Endothelial cell of umbilical vein (primary cell): ENCODE data around the gene UHMK1. TPM values are rescaled to one million over a fixed set of nuclear protein-coding genes. Genes with fewer than 3 reads are reported as not detected.

ENCODE experiments used
- BruUV-seq: library from RNA; stranded (reverse); fragments of 400-500 nt; replicated peaks from 2 replicates; lab custom pipeline; 2021; lab: Mats Ljungman, UMichigan
- CTCF ChIA-PET: fragments of 300-600, 350-600 bp; sonication (Branson Sonifier 250); formaldehyde crosslinking; loops from one replicate; lab custom pipeline; 2021; ENCODE audit warnings: antibody characterized with exemption, inconsistent platforms; lab: Charles Lee
- POLR2A ChIA-PET: fragments of 300-600, 350-600 bp; sonication (Branson Sonifier 250); formaldehyde crosslinking; loops from one replicate; lab custom pipeline; 2021; ENCODE audit warnings: antibody characterized with exemption, inconsistent platforms; lab: Charles Lee
- DNase-seq: peaks from one replicate; pipeline ENCODE4 v3.0.0-alpha.2; 2011; ENCODE audit warnings: low read depth, low spot score
- FAIRE-seq: peaks from 2 replicates; lab custom pipeline; 2011; peaks lifted over from hg19 to GRCh38; lab: Jason Lieb, UNC
- H2AFZ ChIP-seq: 2 replicates; pipeline ENCODE4 v1.6.0; 2012; ENCODE audit warnings: low read depth, low read length, control low read depth, inconsistent platforms
- H3K27ac ChIP-seq: 2 replicates; pipeline ENCODE4 v1.5.1; 2011; ENCODE audit warnings: low read depth, mild to moderate bottlenecking, control low read depth, low read length, moderate library complexity; ENCODE audit not compliant: insufficient read depth
- H3K27me3 ChIP-seq, 2 experiments: 2 replicates each; pipeline versions ENCODE4 v1.6.0 to v1.6.1; 2011; ENCODE audit warnings: low read length in 2 of 2, mixed read lengths in 1 of 2; ENCODE audit not compliant: control insufficient read depth in 2 of 2, insufficient read depth in 2 of 2
- H3K36me3 ChIP-seq, 2 experiments: 2 replicates in 1 of 2; 3 replicates in 1 of 2; pipeline ENCODE4 v1.5.1; 2011; ENCODE audit warnings: low read length in 2 of 2, mild to moderate bottlenecking in 1 of 2, moderate library complexity in 1 of 2; ENCODE audit not compliant: control insufficient read depth in 2 of 2, insufficient read depth in 2 of 2; ENCODE audit errors: extremely low read depth in 1 of 2
- H3K4me1 ChIP-seq: 3 replicates; pipeline ENCODE4 v1.5.1; 2011; ENCODE audit warnings: mild to moderate bottlenecking, low read length; ENCODE audit not compliant: control insufficient read depth, insufficient read depth; ENCODE audit errors: extremely low read depth
- H3K4me2 ChIP-seq: 2 replicates; pipeline ENCODE4 v1.6.1; 2011; ENCODE audit warnings: low read length, control low read depth, mixed read lengths; ENCODE audit not compliant: insufficient read depth
- H3K4me3 ChIP-seq, 3 experiments: fragments of 200-600 bp in 1 of 3; sonication (generic), shearing (Covaris generic) in 1 of 3; replicated peaks in 1 of 3; 2 replicates each; pipeline ENCODE4 v1.5.1; 2011 to 2016; ENCODE audit warnings: control low read depth in 3 of 3, low read length in 3 of 3, mild to moderate bottlenecking in 2 of 3, inconsistent platforms in 1 of 3, low read depth in 1 of 3, moderate library complexity in 1 of 3; ENCODE audit not compliant: insufficient read depth in 1 of 3
- H3K79me2 ChIP-seq: 2 replicates; pipeline ENCODE4 v1.6.0; 2012; ENCODE audit warnings: low read length, inconsistent platforms; ENCODE audit not compliant: control insufficient read depth, insufficient read depth
- H3K9ac ChIP-seq: replicated peaks from 2 replicates; pipeline ENCODE3; 2011; ENCODE audit warnings: low read length, control low read depth; ENCODE audit not compliant: insufficient read depth; ENCODE audit errors: extremely low read depth
- H3K9me1 ChIP-seq: replicated peaks from 3 replicates; pipeline ENCODE4 v1.6.0; 2011; ENCODE audit warnings: mild to moderate bottlenecking, low read length; ENCODE audit not compliant: control insufficient read depth, insufficient read depth; ENCODE audit errors: extremely low read depth
- H3K9me3 ChIP-seq: replicated peaks from 2 replicates; pipeline ENCODE4 v1.5.1; 2012; ENCODE audit warnings: low read length, inconsistent platforms; ENCODE audit not compliant: control insufficient read depth, insufficient read depth
- H4K20me1 ChIP-seq: replicated peaks from 2 replicates; pipeline ENCODE3; 2011; ENCODE audit warnings: mild to moderate bottlenecking, low read length; ENCODE audit not compliant: control insufficient read depth, insufficient read depth; ENCODE audit errors: extremely low read depth
- EZH2 ChIP-seq: IDR thresholded peaks from 2 replicates; pipeline ENCODE4 v1.6.1; 2012; ENCODE audit warnings: borderline replicate concordance, low read depth, mild to moderate bottlenecking, moderate library complexity, low read length, inconsistent platforms; ENCODE audit not compliant: severe bottlenecking
- FOS ChIP-seq: IDR thresholded peaks from 2 replicates; pipeline ENCODE4 v1.6.1; 2011; ENCODE audit warnings: mild to moderate bottlenecking, low read length, moderate library complexity, borderline replicate concordance; ENCODE audit not compliant: insufficient read depth
- GATA2 ChIP-seq: IDR thresholded peaks from 2 replicates; pipeline ENCODE4 v1.7.0; 2011; ENCODE audit warnings: low read depth, mild to moderate bottlenecking, moderate library complexity, mixed read lengths, low read length; ENCODE audit not compliant: insufficient read length, insufficient read depth
- JUN ChIP-seq: IDR thresholded peaks from 2 replicates; pipeline ENCODE4 v1.6.1; 2011; ENCODE audit warnings: borderline replicate concordance, low read depth; ENCODE audit not compliant: insufficient read length, insufficient read depth
- MYC ChIP-seq: IDR thresholded peaks from one replicate; pipeline ENCODE4 v1.6.1; 2011; ENCODE audit warnings: mild to moderate bottlenecking, low read depth, low read length
- POLR2A ChIP-seq: IDR thresholded peaks from 2 replicates; pipeline ENCODE4 v1.6.1; 2012; ENCODE audit warnings: low read depth, mild to moderate bottlenecking, control low read depth, low read length
- POLR2AphosphoS5 ChIP-seq: IDR thresholded peaks from 2 replicates; pipeline ENCODE4 v1.6.1; 2012; ENCODE audit warnings: low read depth, mild to moderate bottlenecking, control low read depth, low read length, moderate library complexity; ENCODE audit not compliant: insufficient read depth
- dilution Hi-C: fragments of 300-500 bp; cut with MboI; formaldehyde crosslinking; loops from one replicate; pipeline ENCODE4 v1.15.0; 2019; ENCODE audit warnings: low sequenced_read_pairs; ENCODE audit not compliant: extremely low pct_ligation_motif_present
- intact Hi-C: fragments of 100-400 bp; cut with micrococcal nuclease; formaldehyde crosslinking; loops from one replicate; pipeline ENCODE4 v1.10.0; 2022
- polyA plus RNA-seq, 4 experiments: library from polyadenylated mRNA; depleted of rRNA in 3 of 4; stranded (reverse) in 3 of 4; unstranded in 1 of 4; fragments of >200 nt; gene quantifications; 2 replicates each; pipeline versions ENCODE4 v1.2.1 to v1.2.3, GENCODE V29; 2011 to 2012; ENCODE audit warnings: missing spikeins in 1 of 4
- total RNA-seq: library from RNA; stranded (reverse); gene quantifications from 2 replicates; pipeline ENCODE4 v1.2.3, GENCODE V29; 2021
- TF ChIP-seq, protein P1 (sequence below), 2 donors: IDR thresholded peaks; 1 replicate in 1 of 2; 2 replicates in 1 of 2; pipeline ENCODE4 v1.5.1; 2011; ENCODE audit warnings: low read length in 2 of 2, mild to moderate bottlenecking in 2 of 2, moderate library complexity in 2 of 2, control low read depth in 1 of 2, inconsistent platforms in 1 of 2, low read depth in 1 of 2; ENCODE audit not compliant: insufficient read depth in 1 of 2; ENCODE audit errors: extremely low read depth in 1 of 2
- TF ChIP-seq, protein P2 (sequence below): IDR thresholded peaks from 2 replicates; pipeline ENCODE4 v1.6.1; 2011; ENCODE audit not compliant: insufficient read depth, insufficient read length

The UHMK1 gene
- total and polyA plus RNA-seq, 2 donors (not counting 3 experiments of a cell fraction or from before 2014, with no cell fraction given), result 9.2 to 35.0 TPM

- dilution Hi-C loops, result no loop called here
Observed at GRCh38 chr1:162568802-162569201, 71.2 kb downstream of the UHMK1 start.

DNA sequence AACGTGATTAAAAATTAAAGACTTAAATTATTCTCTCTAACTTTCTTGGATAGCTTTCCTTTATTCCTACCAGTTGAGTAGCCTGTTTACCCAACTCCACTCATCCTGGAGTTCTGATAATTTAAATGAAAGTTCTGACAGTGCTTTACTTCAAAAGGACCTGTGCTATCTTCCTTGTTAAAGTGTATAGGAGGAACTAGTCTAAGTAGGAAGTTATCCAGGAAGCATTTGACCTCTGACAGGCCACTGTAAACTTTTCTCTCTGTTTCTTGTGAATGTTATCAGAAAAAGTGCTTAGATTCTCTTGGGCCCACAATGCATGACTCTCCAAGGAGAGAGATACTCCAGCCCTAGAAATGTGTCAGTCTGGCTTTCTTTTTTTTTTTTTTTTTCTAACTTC is 73.1 kb downstream of the UHMK1 start:
- Histone ChIP-seq H3K4me3 (no peak overlapping the region), H3K27me3 (no peaks in the 10 kb centered on the region), H4K20me1 (no peaks in the 10 kb centered on the region), H3K27ac (no peak overlapping the region), H3K9ac (no peak overlapping the region), H3K4me1 (peaks cover 17% of the 10 kb centered on the region), H3K9me3 (no peaks in the 10 kb centered on the region), H3K36me3 (peaks cover 4 to 6% of the 10 kb centered on the region in 2 experiments), H3K9me1 (no peaks in the 10 kb centered on the region), H3K4me2 (no peak overlapping the region), H2AFZ (no peak overlapping the region), H3K79me2 (peaks cover 99% of the 10 kb centered on the region)
- BruUV-seq, result no TSS peak
- no peak for TF ChIP-seq POLR2A
- no peak for TF ChIP-seq FOS
- TF ChIP-seq GATA2, result no peak
- TF ChIP-seq, protein P1, sequence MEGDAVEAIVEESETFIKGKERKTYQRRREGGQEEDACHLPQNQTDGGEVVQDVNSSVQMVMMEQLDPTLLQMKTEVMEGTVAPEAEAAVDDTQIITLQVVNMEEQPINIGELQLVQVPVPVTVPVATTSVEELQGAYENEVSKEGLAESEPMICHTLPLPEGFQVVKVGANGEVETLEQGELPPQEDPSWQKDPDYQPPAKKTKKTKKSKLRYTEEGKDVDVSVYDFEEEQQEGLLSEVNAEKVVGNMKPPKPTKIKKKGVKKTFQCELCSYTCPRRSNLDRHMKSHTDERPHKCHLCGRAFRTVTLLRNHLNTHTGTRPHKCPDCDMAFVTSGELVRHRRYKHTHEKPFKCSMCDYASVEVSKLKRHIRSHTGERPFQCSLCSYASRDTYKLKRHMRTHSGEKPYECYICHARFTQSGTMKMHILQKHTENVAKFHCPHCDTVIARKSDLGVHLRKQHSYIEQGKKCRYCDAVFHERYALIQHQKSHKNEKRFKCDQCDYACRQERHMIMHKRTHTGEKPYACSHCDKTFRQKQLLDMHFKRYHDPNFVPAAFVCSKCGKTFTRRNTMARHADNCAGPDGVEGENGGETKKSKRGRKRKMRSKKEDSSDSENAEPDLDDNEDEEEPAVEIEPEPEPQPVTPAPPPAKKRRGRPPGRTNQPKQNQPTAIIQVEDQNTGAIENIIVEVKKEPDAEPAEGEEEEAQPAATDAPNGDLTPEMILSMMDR (IDR thresholded peaks at IDR 0.05; ENCODE audit: extremely low read depth in 1 of 2, insufficient read depth in 1 of 2, low read depth in 1 of 2, low read length in 2 of 2), result no peak
- TF ChIP-seq JUN, result no peak
- no peak for TF ChIP-seq EZH2
- TF ChIP-seq POLR2AphosphoS5, result no peak
- no peak for TF ChIP-seq MYC
- TF ChIP-seq, protein P2, sequence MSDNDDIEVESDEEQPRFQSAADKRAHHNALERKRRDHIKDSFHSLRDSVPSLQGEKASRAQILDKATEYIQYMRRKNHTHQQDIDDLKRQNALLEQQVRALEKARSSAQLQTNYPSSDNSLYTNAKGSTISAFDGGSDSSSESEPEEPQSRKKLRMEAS, result no peak
- DNase-seq (no peak), FAIRE-seq (no peak)
- CTCF ChIA-PET, result no interaction called here
- POLR2A ChIA-PET, result no interaction called here
- dilution Hi-C loops (no loop called here), intact Hi-C loops (loop anchor here (1.0 kb wide), 1 partner anchor 8 kb away; no protein-coding TSS in a partner anchor)

More at GRCh38 chr1:162568802-162569201, 71.2 kb downstream of the UHMK1 start:
- H3K9ac ChIP-seq, result no peak overlapping the region
- no peak overlapping the region for H3K27ac ChIP-seq
- peaks cover 100% of the 10 kb centered on the region for H3K79me2 ChIP-seq
- CTCF ChIA-PET, result interaction anchor here (1.6 to 2.4 kb wide), 2 partner anchors 43 to 231 kb away, joined by 3 to 8 read pairs; no protein-coding TSS in a partner anchor
- H4K20me1 ChIP-seq, result no peaks in the 10 kb centered on the region
- BruUV-seq, result no TSS peak
- H3K27me3 ChIP-seq, result no peaks in the 10 kb centered on the region
- H2AFZ ChIP-seq, result no peak overlapping the region
- TF ChIP-seq JUN, result no peak
- TF ChIP-seq FOS, result no peak
- no peak for TF ChIP-seq GATA2
- TF ChIP-seq MYC, result no peak
- no peak for TF ChIP-seq POLR2A
- no peak for TF ChIP-seq POLR2AphosphoS5
- TF ChIP-seq, protein P2, result no peak
- POLR2A ChIA-PET, result no interaction called here
- H3K4me1 ChIP-seq, result peaks cover 29% of the 10 kb centered on the region
- intact Hi-C loops, result no loop called here
- H3K9me1 ChIP-seq, result no peaks in the 10 kb centered on the region
- DNase-seq (peak; percentile 52), FAIRE-seq (no peak)
- peak overlapping the region in 1 of 3 experiments; percentile 8 for H3K4me3 ChIP-seq
- H3K9me3 ChIP-seq, result no peaks in the 10 kb centered on the region
- peak overlapping the region; percentile 64 for H3K4me2 ChIP-seq
- H3K36me3 ChIP-seq, result peaks cover 4 to 6% of the 10 kb centered on the region in 2 experiments
